Measurements from ENCODE around the gene F7. TPM values are rescaled to one million over a fixed set of nuclear protein-coding genes. Genes with fewer than 3 reads are reported as not detected.
"Not testable (repeated sequence)": the region's sequence is repeated elsewhere in the genome, so short reads cannot be mapped to it uniquely, and the experiment has no call there.

The F7 gene
- total RNA-seq, 3 donors from 2014 or later (not counting 1 experiment from before 2014, with no cell fraction given) = 0.25 to 0.91 TPM; not detected in 1

- Histone ChIP-seq H3K27ac (ENCODE audit: low read length) (no peak overlapping the region), H3K36me3 (ENCODE audit: control insufficient read depth, insufficient read depth, low read length) (no peaks in the 10 kb centered on the region), H3K4me1 (ENCODE audit: control insufficient read depth, insufficient read depth, low read length) (peaks cover 12% of the 10 kb centered on the region), H3K9me3 (ENCODE audit: control insufficient read depth, insufficient read depth, low read length) (no peaks in the 10 kb centered on the region), H3K4me3 (ENCODE audit: low read length) (no peak overlapping the region), H3K27me3 (ENCODE audit: control insufficient read depth, insufficient read depth, low read length) (peaks cover 10% of the 10 kb centered on the region)
- intact Hi-C loops (cut with micrococcal nuclease) = no loop called here
- WGBS (ENCODE audit: insufficient coverage) = 37% methylated on average over 73 of the region's 73 CpGs
- Mint-ChIP-seq H3K36me3 (no peaks in the 10 kb centered on the region), H3K4me1 (no peaks in the 10 kb centered on the region), H3K4me3 (peak overlapping the region; percentile 62), H3K9me3 (no peaks in the 10 kb centered on the region), H3K27ac (no peak overlapping the region), H3K27me3 (ENCODE audit: low read depth in 2 of 2) (no peaks in the 10 kb centered on the region)
- no peak for TF ChIP-seq CTCF (IDR thresholded peaks at IDR 0.05)
- DNase-seq (no peak), ATAC-seq (peak in 1 of 3 donors; percentile 27)
These were observed 3.8 kb downstream of the F7 start for GRCh38 chr13:113109151-113110047.

- peaks cover 12% of the 10 kb centered on the region for H3K4me1 ChIP-seq (ENCODE audit: control insufficient read depth, insufficient read depth, low read length)
- no peaks in the 10 kb centered on the region for H3K4me1 Mint-ChIP-seq
- no peak for TF ChIP-seq CTCF (IDR thresholded peaks at IDR 0.05)
- H3K27me3 ChIP-seq (ENCODE audit: control insufficient read depth, insufficient read depth, low read length) = peaks cover 10% of the 10 kb centered on the region
- peak overlapping the region; percentile 39 for H3K4me3 ChIP-seq (ENCODE audit: low read length)
- no peaks in the 10 kb centered on the region for H3K9me3 Mint-ChIP-seq
- H3K36me3 ChIP-seq (ENCODE audit: control insufficient read depth, insufficient read depth, low read length) = no peaks in the 10 kb centered on the region
- peak in 1 of 2 donors; percentile 45 for DNase-seq
- H3K27ac ChIP-seq (ENCODE audit: low read length) = no peak overlapping the region
- no peak overlapping the region for H3K27ac Mint-ChIP-seq
- H3K36me3 Mint-ChIP-seq = no peaks in the 10 kb centered on the region
- no peaks in the 10 kb centered on the region for H3K9me3 ChIP-seq (ENCODE audit: control insufficient read depth, insufficient read depth, low read length)
- intact Hi-C loops (cut with micrococcal nuclease) = no loop called here
- 4% methylated on average over 99 of the region's 99 CpGs for WGBS (ENCODE audit: insufficient coverage)
- H3K27me3 Mint-ChIP-seq (ENCODE audit: low read depth in 2 of 2) = no peaks in the 10 kb centered on the region
- ATAC-seq = peak; percentile 21 to 69 (median 47)
- peak overlapping the region; percentile 78 for H3K4me3 Mint-ChIP-seq
These were observed 4.7 kb downstream of the F7 start for GRCh38 chr13:113110048-113110851.

GRCh38 chr13:113110852-113111315, 5.3 kb downstream of the F7 start:
- H3K4me1 ChIP-seq (ENCODE audit: control insufficient read depth, insufficient read depth, low read length) = peaks cover 12% of the 10 kb centered on the region
- no peaks in the 10 kb centered on the region for H3K9me3 ChIP-seq (ENCODE audit: control insufficient read depth, insufficient read depth, low read length)
- H3K4me3 ChIP-seq (ENCODE audit: low read length) = peak overlapping the region; percentile 39
- DNase-seq (no peak), ATAC-seq (peak; percentile 18 to 59 (median 30))
- no peaks in the 10 kb centered on the region for H3K36me3 ChIP-seq (ENCODE audit: control insufficient read depth, insufficient read depth, low read length)
- no peaks in the 10 kb centered on the region for H3K27me3 Mint-ChIP-seq (ENCODE audit: low read depth in 2 of 2)
- TF ChIP-seq CTCF (IDR thresholded peaks at IDR 0.05) = no peak
- no peak overlapping the region for H3K27ac Mint-ChIP-seq
- intact Hi-C loops (cut with micrococcal nuclease) = no loop called here
- peaks cover 10% of the 10 kb centered on the region for H3K27me3 ChIP-seq (ENCODE audit: control insufficient read depth, insufficient read depth, low read length)
- no peaks in the 10 kb centered on the region for H3K36me3 Mint-ChIP-seq
- H3K27ac ChIP-seq (ENCODE audit: low read length) = no peak overlapping the region
- H3K4me1 Mint-ChIP-seq = no peaks in the 10 kb centered on the region
- 24% methylated on average over 49 of the region's 49 CpGs for WGBS (ENCODE audit: insufficient coverage)
- no peaks in the 10 kb centered on the region for H3K9me3 Mint-ChIP-seq
- H3K4me3 Mint-ChIP-seq = peak overlapping the region; percentile 78

GRCh38 chr13:113111821-113112220, 6.2 kb downstream of the F7 start:
- WGBS (ENCODE audit: insufficient coverage) = 67% methylated on average over 5 of the region's 5 CpGs
- intact Hi-C loops (cut with micrococcal nuclease); H3K27ac Mint-ChIP-seq: not testable (repeated sequence)

GRCh38 chr13:113112475-113112874, 6.9 kb downstream of the F7 start:
- H3K36me3 Mint-ChIP-seq; H3K27ac Mint-ChIP-seq; ATAC-seq; H3K27me3 Mint-ChIP-seq (ENCODE audit: low read depth in 2 of 2); H3K4me1 Mint-ChIP-seq; intact Hi-C loops (cut with micrococcal nuclease); H3K9me3 ChIP-seq (ENCODE audit: control insufficient read depth, insufficient read depth, low read length); H3K36me3 ChIP-seq (ENCODE audit: control insufficient read depth, insufficient read depth, low read length); H3K4me3 Mint-ChIP-seq; H3K4me3 ChIP-seq (ENCODE audit: low read length); H3K27ac ChIP-seq (ENCODE audit: low read length); DNase-seq; H3K9me3 Mint-ChIP-seq: not testable (repeated sequence)
- WGBS (ENCODE audit: insufficient coverage) = 29% methylated on average over 1 of the region's 1 CpG
- Histone ChIP-seq H3K27me3 (ENCODE audit: control insufficient read depth, insufficient read depth, low read length) (peaks cover 10% of the 10 kb centered on the region), H3K4me1 (ENCODE audit: control insufficient read depth, insufficient read depth, low read length) (peaks cover 12% of the 10 kb centered on the region)

More at GRCh38 chr13:113111821-113112220, 6.2 kb downstream of the F7 start:
- H3K36me3 Mint-ChIP-seq; H3K4me3 ChIP-seq (ENCODE audit: low read length); ATAC-seq; H3K4me3 Mint-ChIP-seq; H3K4me1 Mint-ChIP-seq; H3K27me3 Mint-ChIP-seq (ENCODE audit: low read depth in 2 of 2); H3K9me3 ChIP-seq (ENCODE audit: control insufficient read depth, insufficient read depth, low read length); H3K36me3 ChIP-seq (ENCODE audit: control insufficient read depth, insufficient read depth, low read length); H3K9me3 Mint-ChIP-seq; DNase-seq; H3K27ac ChIP-seq (ENCODE audit: low read length): not testable (repeated sequence)
- Histone ChIP-seq H3K27me3 (ENCODE audit: control insufficient read depth, insufficient read depth, low read length) (peaks cover 10% of the 10 kb centered on the region), H3K4me1 (ENCODE audit: control insufficient read depth, insufficient read depth, low read length) (peaks cover 12% of the 10 kb centered on the region)
